ENCODE data around the gene ABCC1.

The ABCC1 gene

DNA sequence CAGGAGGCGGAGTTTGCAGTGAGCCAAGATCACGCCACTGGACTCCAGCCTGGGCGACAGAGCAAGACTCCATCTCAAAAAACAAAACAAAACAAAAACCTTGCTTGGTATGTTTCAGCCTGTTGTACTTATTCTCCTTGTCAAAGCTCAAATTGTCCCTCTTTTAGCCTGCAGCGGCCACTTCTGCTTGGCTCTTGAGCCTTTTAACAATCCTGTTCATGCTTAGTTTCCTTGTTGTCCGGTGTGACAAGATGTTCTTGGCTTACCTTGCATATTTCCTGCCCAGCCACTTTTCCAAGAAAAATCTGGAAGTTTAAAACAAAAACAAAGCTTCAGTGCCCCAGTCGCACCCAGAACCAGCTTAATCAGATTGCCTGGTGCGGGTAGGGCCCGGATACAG lies 81.0 kb downstream of the ABCC1 start:
- TF ChIP-seq SETDB1 (IDR thresholded peaks at IDR 0.05; ENCODE audit: insufficient read length, low read length) (no peak), ZNF558 (tag by site-specific recombination; IDR thresholded peaks at IDR 0.05) (no peak), ZBTB17 (tag by site-specific recombination; IDR thresholded peaks at IDR 0.05) (no peak)
- ChIA-PET CTCF (interaction anchor here (0.5 kb wide), 1 partner anchor 51 kb away, joined by 3 read pairs; no protein-coding TSS in a partner anchor), POLR2A (no interaction called here)
- no peak overlapping the region for H3K27ac ChIP-seq (ENCODE audit: extremely low read depth, low read depth, low read length)
- peaks cover 3 to 14% of the 10 kb centered on the region in 2 experiments; a peak in 2 of 3 replicates for H3K36me3 ChIP-seq (ENCODE audit: control insufficient read depth in 2 of 2, insufficient read depth in 1 of 2, low read length in 2 of 2)
- no peaks in the 10 kb centered on the region for H3K4me1 ChIP-seq (ENCODE audit: control insufficient read depth, insufficient read depth, low read length)
- no peak overlapping the region for H3K4me3 ChIP-seq (ENCODE audit: low read depth, low read length)
- H3K9me3 ChIP-seq (ENCODE audit: control insufficient read depth, insufficient read depth, low read depth, low read length), result no peaks in the 10 kb centered on the region

GRCh38 chr16:16031401-16031800 lies 82.0 kb downstream of the ABCC1 start:
- peaks cover 3 to 21% of the 10 kb centered on the region in 2 experiments; a peak in 2 of 3 replicates for H3K36me3 ChIP-seq (ENCODE audit: control insufficient read depth in 2 of 2, insufficient read depth in 1 of 2, low read length in 2 of 2)
- CTCF ChIA-PET, result no interaction called here
- H3K9me3 ChIP-seq (ENCODE audit: control insufficient read depth, insufficient read depth, low read depth, low read length), result no peaks in the 10 kb centered on the region
- H3K27ac ChIP-seq (ENCODE audit: extremely low read depth, low read depth, low read length), result no peak overlapping the region
- TF ChIP-seq CTCF (tag by site-specific recombination; IDR thresholded peaks at IDR 0.05) (no peak), ZNF623 (tag by site-specific recombination; IDR thresholded peaks at IDR 0.05) (peak; percentile 87), SP2 (tag by site-specific recombination; IDR thresholded peaks at IDR 0.05) (no peak), ZNF548 (tag by site-specific recombination; IDR thresholded peaks at IDR 0.05) (no peak), ZNF155 (tag by site-specific recombination; IDR thresholded peaks at IDR 0.05) (no peak), TRIM28 (IDR thresholded peaks at IDR 0.05; ENCODE audit: borderline replicate concordance, low read length) (no peak), SETDB1 (IDR thresholded peaks at IDR 0.05; ENCODE audit: insufficient read length, low read length) (no peak)
- no peak overlapping the region for H3K4me3 ChIP-seq (ENCODE audit: low read depth, low read length)
- no peaks in the 10 kb centered on the region for H3K4me1 ChIP-seq (ENCODE audit: control insufficient read depth, insufficient read depth, low read length)
- POLR2A ChIA-PET, result no interaction called here

DNA sequence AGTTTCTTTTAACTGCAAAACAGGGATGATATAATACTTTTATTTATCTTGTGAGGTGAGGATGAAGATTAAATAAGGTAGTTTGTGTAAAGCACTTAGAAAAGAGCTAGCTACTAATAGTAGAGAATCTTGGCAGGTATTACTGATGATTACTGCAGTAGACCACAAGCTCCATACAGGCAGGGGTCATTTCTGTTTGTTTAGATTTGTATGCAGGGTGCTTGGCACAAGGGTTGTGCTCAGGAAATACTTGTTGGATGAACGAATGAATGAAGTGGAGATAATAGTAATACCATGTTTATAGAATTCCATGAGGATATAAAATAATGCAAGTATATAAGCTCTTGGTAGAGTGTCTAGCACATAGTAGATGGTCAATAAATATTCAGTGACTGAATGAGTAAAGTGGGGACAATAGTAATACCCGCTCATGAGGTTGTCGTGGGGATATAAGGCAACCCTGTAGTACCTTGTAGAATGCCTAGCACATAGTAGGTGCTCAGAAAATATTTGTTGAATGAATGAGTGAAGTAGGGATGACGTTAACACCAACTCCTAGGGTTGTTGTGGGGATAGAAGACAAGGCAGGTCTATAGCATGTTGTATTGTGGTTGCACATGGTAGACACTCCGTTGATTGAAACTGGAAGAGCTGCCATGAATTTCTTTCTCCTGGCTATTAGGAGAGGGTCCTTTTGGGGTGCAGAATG lies 83.0 kb downstream of the ABCC1 start:
- Histone ChIP-seq H3K27ac (ENCODE audit: extremely low read depth, low read depth, low read length) (no peak overlapping the region), H3K4me3 (ENCODE audit: low read depth, low read length) (no peak overlapping the region), H3K4me1 (ENCODE audit: control insufficient read depth, insufficient read depth, low read length) (no peaks in the 10 kb centered on the region), H3K9me3 (ENCODE audit: control insufficient read depth, insufficient read depth, low read depth, low read length) (no peaks in the 10 kb centered on the region), H3K36me3 (ENCODE audit: control insufficient read depth in 2 of 2, insufficient read depth in 1 of 2, low read length in 2 of 2) (peaks cover 3 to 32% of the 10 kb centered on the region in 2 experiments; a peak in 2 of 3 replicates)
- POLR2A ChIA-PET, result no interaction called here
- CTCF ChIA-PET, result interaction anchor here (0.6 kb wide), 1 partner anchor 46 kb away, joined by 5 read pairs; no protein-coding TSS in a partner anchor
- TF ChIP-seq YY2 (tag by site-specific recombination; IDR thresholded peaks at IDR 0.05), result no peak
- TF ChIP-seq, protein P1, sequence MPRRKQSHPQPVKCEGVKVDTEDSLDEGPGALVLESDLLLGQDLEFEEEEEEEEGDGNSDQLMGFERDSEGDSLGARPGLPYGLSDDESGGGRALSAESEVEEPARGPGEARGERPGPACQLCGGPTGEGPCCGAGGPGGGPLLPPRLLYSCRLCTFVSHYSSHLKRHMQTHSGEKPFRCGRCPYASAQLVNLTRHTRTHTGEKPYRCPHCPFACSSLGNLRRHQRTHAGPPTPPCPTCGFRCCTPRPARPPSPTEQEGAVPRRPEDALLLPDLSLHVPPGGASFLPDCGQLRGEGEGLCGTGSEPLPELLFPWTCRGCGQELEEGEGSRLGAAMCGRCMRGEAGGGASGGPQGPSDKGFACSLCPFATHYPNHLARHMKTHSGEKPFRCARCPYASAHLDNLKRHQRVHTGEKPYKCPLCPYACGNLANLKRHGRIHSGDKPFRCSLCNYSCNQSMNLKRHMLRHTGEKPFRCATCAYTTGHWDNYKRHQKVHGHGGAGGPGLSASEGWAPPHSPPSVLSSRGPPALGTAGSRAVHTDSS (tag by site-specific recombination; IDR thresholded peaks at IDR 0.05), result no peak
- TF ChIP-seq GLI4 (tag by site-specific recombination; IDR thresholded peaks at IDR 0.05), result no peak
- no peak for TF ChIP-seq ZNF26 (tag by site-specific recombination; IDR thresholded peaks at IDR 0.05)
- TF ChIP-seq, protein P2, sequence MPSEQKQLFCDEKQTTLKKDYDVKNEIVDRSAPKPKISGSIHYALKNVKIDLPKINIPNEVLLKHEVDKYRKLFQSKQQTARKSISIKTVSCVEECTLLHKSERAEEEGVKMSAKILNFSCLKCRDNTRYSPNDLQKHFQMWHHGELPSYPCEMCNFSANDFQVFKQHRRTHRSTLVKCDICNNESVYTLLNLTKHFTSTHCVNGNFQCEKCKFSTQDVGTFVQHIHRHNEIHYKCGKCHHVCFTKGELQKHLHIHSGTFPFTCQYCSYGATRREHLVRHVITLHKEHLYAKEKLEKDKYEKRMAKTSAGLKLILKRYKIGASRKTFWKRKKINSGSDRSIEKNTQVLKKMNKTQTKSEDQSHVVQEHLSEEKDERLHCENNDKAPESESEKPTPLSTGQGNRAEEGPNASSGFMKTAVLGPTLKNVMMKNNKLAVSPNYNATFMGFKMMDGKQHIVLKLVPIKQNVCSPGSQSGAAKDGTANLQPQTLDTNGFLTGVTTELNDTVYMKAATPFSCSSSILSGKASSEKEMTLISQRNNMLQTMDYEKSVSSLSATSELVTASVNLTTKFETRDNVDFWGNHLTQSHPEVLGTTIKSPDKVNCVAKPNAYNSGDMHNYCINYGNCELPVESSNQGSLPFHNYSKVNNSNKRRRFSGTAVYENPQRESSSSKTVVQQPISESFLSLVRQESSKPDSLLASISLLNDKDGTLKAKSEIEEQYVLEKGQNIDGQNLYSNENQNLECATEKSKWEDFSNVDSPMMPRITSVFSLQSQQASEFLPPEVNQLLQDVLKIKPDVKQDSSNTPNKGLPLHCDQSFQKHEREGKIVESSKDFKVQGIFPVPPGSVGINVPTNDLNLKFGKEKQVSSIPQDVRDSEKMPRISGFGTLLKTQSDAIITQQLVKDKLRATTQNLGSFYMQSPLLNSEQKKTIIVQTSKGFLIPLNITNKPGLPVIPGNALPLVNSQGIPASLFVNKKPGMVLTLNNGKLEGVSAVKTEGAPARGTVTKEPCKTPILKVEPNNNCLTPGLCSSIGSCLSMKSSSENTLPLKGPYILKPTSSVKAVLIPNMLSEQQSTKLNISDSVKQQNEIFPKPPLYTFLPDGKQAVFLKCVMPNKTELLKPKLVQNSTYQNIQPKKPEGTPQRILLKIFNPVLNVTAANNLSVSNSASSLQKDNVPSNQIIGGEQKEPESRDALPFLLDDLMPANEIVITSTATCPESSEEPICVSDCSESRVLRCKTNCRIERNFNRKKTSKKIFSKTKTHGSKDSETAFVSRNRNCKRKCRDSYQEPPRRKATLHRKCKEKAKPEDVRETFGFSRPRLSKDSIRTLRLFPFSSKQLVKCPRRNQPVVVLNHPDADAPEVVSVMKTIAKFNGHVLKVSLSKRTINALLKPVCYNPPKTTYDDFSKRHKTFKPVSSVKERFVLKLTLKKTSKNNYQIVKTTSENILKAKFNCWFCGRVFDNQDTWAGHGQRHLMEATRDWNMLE (tag by site-specific recombination; conservative IDR thresholded peaks at IDR 0.05; ENCODE audit: low read depth), result no peak
- TF ChIP-seq ZNF664 (tag by site-specific recombination; IDR thresholded peaks at IDR 0.05), result peak; percentile 68; the same call in 1 of the 2 replicates
